GM12801 (cell line): ENCODE measurements around the gene ZNF280B.

Source experiments
- CTCF ChIP-seq: IDR thresholded peaks from one replicate; pipeline ENCODE4 v1.5.1; 2011; ENCODE audit warnings: control low read depth; ENCODE audit not compliant: insufficient read length; ENCODE audit errors: extremely low read depth

ZNF280B gene

GRCh38 chr22:22533863-22534262 is 25.3 kb upstream of the ZNF280B start:
- no peak for TF ChIP-seq CTCF

- TF ChIP-seq CTCF = no peak
Measured at GRCh38 chr22:22533417-22533816, 24.9 kb upstream of the ZNF280B start.

GRCh38 chr22:22531770-22532546 is 23.4 kb upstream of the ZNF280B start:
- TF ChIP-seq CTCF = no peak

GRCh38 chr22:22528780-22529179 is 20.2 kb upstream of the ZNF280B start:
- TF ChIP-seq CTCF = no peak

GRCh38 chr22:22527312-22527711 is 18.8 kb upstream of the ZNF280B start:
- TF ChIP-seq CTCF = no peak

GRCh38 chr22:22526125-22526912 is 17.8 kb upstream of the ZNF280B start:
- TF ChIP-seq CTCF = no peak

GRCh38 chr22:22523494-22523893 is 15.0 kb upstream of the ZNF280B start:
- no peak for TF ChIP-seq CTCF
